Activated CD4-positive, alpha-beta T cell treated with anti-CD3 and anti-CD28 coated beads, Interleukin-2, amount 50 U/mL, for 4 hours (primary cell): ENCODE data around the gene WFDC10B.
"Not testable (repeated sequence)": the region's sequence is repeated elsewhere in the genome, so short reads cannot be mapped to it uniquely, and the experiment has no call there.

Experiments used
- DNase-seq, 2 experiments: peaks; one replicate each; pipeline ENCODE4 v3.0.0-alpha.2; 2020

Gene WFDC10B

DNA sequence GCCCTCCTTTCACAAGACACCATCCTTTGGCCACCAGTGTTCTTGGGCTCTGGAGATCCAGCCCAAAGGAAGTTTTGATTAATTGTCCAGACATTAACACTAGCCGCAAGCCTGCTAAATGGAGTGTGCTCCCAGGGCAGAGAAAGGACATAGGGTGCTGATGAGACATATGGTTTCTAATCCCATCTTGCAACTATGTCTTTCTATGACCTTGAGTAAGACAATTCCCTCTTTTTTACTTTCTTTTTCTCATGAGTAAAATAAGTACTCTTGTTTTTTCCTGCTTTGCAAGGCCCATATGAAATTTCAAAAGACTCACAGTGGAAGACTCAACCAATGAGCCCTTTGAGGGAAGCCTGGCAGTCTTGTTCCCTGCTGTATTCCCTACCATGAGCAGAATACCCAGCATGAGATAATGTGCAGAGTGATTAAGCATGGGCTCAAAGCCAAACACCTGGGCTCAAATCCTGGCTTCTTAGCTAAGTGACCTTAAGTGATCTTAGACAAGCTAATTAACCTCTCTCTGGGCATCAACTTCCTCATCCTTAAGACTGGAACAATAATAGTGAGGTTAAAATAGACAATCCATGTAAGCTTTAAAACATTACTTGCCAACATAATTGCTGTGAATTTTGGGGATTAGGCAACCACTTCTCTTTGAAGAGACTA lies at the start of gene WFDC10B:
TSS of gene WFDC10B (minus strand) at position 51 of the 669 bp plus-strand sequence. CDS start 19,027 bp downstream, outside the sequence.
- DNase-seq = no peak

DNA sequence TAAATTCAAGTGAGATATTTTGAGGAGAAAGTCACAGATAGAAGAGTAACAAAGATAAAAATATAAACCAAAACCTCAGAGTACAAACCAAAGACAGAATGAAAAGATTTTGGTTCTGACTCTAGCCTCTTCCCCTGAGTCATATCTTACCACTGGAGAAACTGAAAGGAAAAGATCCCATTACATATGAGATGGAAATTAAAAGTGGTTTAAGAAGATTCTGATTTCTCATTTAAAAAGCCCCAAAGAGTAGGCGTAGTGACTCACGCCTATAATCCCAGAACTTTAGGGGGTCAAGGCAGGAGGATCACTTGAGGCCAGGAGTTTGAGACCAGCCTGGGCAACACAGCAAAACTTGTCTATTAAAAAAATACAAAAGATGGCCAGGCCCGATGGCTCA lies 47.9 kb upstream of the WFDC10B start:
- no peak for DNase-seq

DNA sequence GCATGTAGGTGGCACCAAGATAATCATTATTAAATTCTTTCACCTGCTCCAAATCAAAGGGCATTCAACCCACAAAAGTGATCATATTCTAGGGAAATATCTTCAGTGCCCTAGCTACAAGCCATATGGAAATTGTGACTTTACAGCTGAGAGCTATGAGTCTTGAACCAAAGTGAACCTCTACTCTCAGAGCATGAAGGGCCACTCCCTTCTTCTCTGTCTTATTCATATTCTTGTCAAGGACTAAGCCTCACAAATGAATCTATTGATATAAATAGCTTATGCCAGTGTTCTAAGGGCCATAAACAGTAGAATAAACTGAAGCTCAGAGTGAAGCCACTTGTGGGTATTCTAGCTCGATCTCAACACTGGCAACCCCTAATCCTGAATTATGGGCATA lies 46.9 kb upstream of the WFDC10B start:
- DNase-seq = no peak

GRCh38 chr20:45745015-45745414 lies 40.2 kb upstream of the WFDC10B start:
- DNase-seq = no peak

DNA sequence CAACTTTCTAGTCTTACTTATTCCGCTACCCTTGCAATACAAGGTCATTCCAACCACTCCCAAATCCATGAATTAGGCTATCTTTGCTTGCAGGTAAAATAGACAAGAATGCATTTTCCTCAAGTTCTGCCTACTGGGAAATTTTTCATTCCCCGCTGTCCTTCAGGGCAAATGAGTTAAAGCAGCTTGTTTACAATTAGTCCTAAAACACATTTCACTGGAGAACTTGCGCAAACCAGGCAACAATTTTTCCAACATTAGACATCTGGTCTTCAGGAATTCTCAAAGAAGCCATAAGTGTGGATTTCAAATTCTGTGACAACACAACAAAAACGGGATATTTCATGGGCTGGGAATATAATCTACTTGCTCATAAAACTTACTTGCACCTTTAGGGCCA lies 37.8 kb upstream of the WFDC10B start:
- DNase-seq = no peak

GRCh38 chr20:45735988-45736387 lies 31.2 kb upstream of the WFDC10B start:
- DNase-seq = no peak

DNA sequence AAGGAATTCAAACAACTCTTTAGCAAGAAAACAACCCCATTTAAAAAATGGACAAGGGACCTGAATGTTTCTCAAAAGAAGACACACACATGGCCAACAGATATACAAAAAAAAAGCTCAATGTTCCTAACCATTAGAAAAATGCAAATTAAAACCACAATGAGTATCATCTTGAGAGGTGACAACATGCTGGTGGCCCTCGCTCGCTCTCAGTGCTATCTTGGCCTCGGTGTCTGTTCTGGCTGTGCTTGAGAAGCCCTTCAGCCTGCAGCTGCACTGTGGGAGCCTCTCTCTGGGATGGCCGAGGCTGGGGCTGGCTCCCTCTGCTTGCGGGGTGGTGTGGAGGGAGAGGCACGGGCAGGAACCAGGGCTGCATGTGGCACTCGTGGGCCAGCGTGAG lies 30.7 kb upstream of the WFDC10B start:
- no peak for DNase-seq

GRCh38 chr20:45732199-45732598 lies 27.4 kb upstream of the WFDC10B start:
- DNase-seq = no peak

DNA sequence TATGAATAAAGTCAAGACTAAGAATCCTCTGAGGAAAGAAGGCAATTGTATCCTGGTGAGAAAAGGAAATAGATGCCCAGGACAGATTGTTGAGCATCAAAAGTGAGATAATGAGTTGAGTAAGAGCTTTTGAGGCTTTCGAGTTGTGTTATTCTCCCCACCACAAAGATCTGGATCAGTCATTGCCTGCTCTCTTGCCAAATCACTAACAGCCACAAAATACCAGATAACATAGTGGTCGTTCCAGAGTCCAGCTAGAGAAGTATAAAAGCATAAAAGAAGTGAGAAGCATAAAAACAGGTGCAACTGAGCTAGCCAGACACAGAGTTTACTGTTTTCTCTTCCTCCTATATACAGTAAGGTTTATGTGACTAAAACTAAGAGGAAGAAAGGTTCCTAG lies 22.2 kb upstream of the WFDC10B start:
- DNase-seq = no peak

GRCh38 chr20:45725134-45725533 lies 20.3 kb upstream of the WFDC10B start:
- no peak for DNase-seq

- DNase-seq = no peak
Observed at GRCh38 chr20:45722047-45722446, 17.2 kb upstream of the WFDC10B start, which contains the start of gene SPINT4. TSS of gene SPINT4 (plus strand) at chr20:45722347. CDS start at chr20:45722368, 21 bp downstream.

DNA sequence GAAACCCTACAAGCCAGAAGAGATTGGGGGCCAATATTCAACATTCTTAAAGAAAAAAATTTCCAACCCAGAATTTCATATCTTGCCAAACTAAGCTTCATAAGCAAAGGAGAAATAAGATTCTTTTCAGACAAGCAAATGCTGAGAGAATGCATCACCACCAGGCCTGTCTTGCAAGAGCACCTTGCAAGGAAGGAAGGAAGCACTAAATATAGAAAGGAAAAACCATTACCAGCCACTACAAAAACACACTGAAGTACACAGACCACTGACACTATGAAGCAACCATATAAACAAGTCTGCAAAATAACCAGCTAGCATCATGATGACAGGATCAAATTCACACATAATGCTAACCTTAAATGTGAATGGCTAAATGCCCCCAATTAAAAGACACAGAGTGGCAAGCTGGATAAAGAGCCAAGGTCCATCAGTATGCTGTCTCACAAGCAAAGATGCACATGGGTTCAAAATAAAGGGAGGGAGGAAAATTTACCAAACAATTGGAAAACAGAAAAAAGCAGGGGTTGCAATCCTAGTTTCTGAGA lies 11.4 kb upstream of the WFDC10B start:
- DNase-seq = not testable (repeated sequence)

GRCh38 chr20:45701873-45702272 lies 2.9 kb downstream of the WFDC10B start, which contains the start of gene WFDC13:
TSS of gene WFDC13 (plus strand) at chr20:45702038. CDS start at chr20:45702124, 86 bp downstream.
- DNase-seq = no peak

DNA sequence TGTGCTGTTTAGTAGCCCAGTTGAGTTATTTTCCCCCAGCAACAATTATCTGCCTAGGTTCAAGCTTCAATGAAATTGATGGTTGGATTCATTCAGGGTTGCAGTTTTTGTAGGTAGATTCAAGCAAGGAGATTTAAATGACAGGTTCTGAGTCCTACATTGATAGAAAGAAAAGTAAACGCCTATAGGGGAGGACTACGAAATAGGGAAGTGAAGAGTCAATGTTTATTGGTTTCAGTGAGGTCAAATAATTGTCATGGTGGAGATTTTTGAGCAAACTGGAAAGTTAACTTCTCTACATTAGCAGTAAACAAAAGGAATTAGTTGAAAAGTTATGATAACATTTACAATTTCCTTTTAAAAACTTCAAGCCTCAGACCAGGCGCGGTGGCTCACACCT lies 3.7 kb downstream of the WFDC10B start:
- DNase-seq = no peak

DNA sequence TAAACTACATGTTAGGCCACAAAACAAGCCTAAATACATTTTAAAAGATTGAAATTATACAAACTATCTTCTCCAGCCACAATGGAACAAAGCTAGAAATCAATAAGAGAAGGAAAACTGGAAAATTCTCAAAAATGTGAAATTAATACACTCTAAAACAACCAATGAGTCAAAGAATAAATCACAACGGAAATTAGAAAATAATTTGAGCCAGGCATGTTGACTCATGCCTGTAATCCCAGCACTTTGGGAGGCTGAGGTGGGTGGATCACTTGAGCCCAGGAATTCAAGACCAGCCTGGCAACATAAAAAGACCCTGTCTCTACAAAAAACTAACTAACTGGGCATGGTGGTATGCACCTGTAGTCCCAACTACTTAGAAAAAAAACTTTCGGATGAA lies 9.3 kb downstream of the WFDC10B start:
- no peak for DNase-seq

DNA sequence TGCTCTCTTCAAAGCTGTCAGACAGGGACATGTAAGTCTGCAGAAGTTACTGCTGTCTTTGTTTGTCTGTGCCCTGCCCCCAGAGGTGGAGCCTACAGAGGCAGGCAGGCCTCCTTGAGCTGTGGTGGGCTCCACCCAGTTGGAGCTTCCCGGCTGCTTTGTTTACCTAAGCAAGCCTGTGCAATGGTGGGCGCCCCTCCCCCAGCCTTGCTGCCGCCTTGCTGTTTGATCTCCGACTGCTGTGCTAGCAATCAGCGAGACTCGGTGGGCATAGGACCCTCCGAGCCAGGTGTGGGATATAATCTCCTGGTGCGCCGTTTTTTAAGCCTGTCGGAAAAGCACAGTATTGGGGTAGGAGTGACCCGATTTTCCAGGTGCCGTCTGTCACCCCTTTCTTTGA lies 11.5 kb downstream of the WFDC10B start:
- not testable (repeated sequence) for DNase-seq

DNA sequence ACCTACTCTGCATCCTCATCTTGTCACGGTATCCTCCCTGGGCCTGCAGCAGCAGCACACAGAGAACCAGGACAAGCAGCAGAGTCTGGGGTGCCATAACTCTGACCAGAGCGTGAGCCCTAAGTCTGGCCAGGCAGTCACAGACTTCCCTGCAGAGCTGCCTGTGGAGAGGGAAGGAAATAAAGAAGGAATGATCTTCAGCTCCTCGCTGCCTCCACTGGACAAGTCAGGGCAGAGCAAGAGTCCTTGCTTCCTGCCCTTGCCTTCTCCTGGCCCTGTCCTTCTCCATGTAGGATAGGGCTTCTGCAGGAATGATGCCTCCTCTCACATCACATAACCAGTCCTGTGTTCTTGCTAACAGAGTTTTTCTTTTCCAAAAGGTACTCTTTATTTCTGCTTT lies 18.9 kb downstream of the WFDC10B start:
- DNase-seq = no peak

GRCh38 chr20:45679650-45680049 lies 25.2 kb downstream of the WFDC10B start:
- DNase-seq = no peak

DNA sequence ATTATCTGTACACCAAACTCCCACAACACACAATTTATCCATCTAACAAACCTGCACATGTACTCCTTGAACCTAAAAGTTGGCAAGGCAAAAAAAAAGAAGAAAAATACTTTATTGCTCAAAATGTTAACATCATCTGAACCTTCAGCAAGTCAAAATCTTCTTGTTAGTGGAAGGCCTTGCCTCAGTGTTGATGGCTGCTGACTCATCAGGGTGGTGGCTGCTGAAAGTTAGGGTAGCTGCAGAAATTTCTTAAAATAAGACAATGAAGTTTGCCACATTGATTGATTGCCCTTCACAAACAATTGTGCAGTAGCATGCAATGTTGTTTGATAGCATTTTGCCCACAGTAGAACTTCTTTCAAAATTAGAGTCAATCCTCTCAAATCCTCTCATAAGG lies 32.1 kb downstream of the WFDC10B start:
- DNase-seq = no peak

DNA sequence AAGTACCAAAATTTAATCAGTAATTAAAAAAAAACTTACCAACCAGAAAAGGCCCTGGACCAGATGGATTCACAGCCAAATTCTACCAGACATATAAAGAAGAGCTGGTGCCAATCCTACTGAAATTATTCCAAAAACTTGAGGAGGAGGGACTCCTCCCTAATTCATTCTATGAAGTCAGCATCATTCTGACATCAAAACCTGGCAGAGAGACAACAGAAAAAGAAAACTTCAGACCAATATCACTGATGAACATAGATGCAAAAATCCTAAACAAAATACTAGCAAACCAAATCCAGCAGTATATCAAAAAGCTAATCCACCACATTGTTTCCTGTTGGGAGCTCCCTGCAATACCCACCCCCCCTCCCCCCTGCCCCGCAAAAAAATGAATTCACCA lies 34.7 kb downstream of the WFDC10B start, which contains the start of gene WFDC11:
TSS of gene WFDC11 (minus strand) at position 101 of the 400 bp plus-strand sequence. CDS start 19,639 bp downstream, outside the sequence.
- no peak for DNase-seq

DNA sequence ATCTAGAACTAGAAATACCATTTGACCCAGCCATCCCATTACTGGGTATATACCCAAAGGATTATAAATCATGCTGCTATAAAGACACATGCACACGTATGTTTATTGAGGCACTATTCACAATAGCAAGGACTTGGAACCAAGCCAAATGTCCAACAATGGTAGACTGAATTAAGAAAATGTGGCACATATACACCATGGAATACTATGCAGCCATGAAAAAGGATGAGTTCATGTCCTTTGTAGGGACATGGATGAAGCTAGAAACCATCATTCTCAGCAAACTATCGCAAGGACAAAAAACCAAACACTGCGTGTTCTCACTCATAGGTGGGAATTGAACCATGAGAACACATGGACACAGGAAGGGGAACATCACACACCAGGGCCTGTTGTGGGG lies 47.8 kb downstream of the WFDC10B start:
- not testable (repeated sequence) for DNase-seq

DNA sequence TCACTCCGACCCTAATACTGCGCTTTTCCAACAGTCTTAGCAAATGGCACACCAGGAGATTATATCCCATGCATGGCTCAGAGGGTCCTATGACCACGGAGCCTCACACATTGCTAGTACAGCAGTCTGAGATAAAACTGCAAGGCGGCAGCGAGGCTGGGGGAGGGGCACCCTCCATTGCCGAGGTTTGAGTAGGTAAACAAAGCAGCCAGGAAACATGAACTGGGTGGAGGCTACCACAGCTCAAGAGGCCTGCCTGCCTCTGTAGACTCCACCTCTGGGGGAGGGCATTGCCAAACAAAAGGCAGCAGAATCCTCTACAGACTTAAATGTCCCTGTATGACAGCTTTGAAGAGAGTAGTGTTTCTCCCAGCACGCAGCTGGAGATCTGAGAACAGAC lies 53.1 kb downstream of the WFDC10B start:
- not testable (repeated sequence) for DNase-seq

GRCh38 chr20:45649312-45649863 lies 55.4 kb downstream of the WFDC10B start:
- no peak for DNase-seq

- DNase-seq = no peak
Observed at GRCh38 chr20:45647441-45648050, 57.3 kb downstream of the WFDC10B start.
